GM18909 (cell line): ENCODE measurements around the gene THSD4.

ENCODE experiments used
- ATAC-seq: cut with Tn5 transposase; IDR thresholded peaks from one replicate; pipeline ENCODE4 v1.9.1; 2021; ENCODE audit warnings: mild to moderate bottlenecking; ENCODE audit not compliant: unreplicated experiment, poor library complexity

THSD4 gene

DNA sequence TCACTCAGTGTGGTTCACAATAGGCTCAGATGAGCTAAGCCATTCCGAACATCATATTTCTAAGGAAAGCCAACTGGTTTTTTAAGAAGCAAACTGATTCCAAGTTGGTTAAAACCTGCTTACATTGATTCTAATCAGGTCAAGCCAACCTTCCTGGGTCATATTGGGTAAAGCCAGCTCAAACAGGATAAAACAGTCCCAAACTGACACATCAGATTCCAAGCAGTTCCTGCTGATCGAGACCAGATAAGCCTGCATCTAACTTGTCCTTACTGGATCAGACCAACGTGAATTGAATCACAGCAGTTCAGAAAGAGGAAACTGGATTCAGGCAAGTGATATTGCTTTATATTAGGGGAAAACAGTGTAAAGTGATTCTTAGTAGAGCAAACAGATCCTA is 18.6 kb upstream of the THSD4 start:
- ATAC-seq = no peak

DNA sequence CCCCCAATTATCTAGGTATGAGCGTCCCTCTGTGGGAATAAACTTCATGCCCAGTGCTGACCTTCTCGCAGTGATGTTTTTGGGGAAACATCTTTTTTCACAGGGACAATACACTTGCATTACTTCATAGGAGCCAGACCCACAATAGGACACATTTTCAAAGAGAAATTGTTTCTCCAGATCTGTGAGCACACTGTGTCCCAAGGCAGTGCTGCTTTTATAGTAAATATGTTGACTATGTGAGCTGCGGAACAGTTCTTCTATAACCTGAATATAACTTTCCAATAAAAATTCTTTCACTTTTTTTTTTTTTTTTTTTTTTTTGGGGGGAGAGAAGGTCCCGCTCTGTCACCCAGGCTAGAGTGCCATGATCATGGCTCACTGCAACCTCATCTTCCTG is 17.4 kb upstream of the THSD4 start:
- ATAC-seq = no peak

DNA sequence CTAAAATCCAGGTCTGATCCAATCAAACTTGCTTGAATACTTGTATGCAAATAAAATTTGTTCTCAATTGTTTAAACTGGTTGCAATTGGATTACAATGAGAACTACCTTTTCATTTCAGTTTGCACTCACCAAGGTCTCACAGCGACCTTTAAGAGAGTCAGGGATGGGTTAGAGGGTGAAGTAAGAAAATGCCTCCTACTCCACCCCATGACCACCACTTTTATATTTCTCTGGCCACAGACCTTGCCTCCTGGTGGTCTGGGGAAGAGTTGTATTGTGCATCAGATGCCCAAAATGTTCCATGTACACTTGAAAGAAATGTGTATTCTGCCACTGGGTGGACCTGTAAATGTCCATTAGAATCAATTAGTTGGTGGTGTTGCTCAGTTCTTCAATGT is 16.4 kb upstream of the THSD4 start:
- no peak for ATAC-seq

DNA sequence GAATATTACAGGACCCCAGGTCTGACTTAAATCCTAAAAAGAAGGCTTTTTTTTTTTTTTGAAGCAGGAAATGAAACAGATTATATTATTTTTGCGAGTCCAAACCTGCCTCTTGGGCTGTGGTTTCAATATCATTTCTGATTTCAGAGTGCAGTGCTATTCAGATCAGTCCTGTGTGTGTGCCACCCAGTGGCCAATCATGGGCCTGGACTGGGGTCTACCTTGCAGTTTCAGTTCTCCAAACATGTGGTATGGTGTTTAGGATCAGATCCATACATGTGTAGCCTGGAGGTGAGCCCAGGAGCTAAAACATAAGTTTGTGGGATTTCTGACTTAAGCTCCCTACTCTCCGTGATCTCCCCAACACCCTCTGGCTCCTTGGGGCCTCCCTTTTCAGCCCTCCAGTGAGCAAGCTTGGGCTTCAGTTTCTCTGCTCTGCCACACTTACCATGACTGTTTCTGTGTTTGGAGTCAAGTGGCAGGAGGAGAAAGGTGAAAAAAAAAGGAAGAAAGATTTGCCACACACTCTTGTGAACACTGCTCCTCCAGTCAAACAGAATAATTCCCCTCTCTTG is 12.1 kb upstream of the THSD4 start:
- peak; percentile 67 for ATAC-seq

DNA sequence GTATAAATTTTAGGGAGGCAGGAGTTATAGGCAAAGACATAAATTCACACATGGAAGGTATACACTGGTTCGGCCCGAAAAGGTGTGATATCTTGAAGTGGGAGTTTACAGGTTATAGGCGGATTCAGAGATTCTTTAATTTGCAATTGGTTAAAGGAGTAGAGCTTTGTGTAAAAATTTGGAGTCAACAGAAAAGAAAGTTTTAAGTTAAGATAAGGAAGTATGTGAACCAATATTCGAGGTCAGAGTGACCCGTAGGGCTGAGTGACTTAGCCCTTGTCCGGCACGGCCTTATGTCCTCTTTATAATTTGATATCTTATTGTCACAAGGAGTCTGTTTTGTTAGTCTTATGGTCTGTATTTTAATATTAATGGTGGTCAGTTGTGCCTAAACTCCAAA is 10.6 kb upstream of the THSD4 start:
- no peak for ATAC-seq

DNA sequence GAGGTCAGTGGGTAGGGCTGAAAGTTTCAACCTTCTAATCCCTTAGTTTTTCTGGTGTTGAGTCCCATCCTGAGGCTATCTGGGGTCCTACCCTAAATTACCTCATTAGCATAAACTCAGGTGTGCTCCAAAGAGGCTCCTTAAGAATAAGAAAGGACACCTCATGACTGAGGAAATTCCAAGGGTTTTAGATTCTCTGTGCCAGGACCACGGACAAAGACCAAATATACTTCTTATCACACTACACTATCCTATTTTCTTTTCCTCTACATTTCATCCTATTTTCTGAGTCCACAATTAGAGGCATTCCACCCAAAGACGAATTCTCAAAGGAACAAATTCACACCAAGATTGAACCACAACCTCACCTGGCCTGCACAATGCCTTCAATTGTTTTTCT is 9.8 kb upstream of the THSD4 start:
- no peak for ATAC-seq

DNA sequence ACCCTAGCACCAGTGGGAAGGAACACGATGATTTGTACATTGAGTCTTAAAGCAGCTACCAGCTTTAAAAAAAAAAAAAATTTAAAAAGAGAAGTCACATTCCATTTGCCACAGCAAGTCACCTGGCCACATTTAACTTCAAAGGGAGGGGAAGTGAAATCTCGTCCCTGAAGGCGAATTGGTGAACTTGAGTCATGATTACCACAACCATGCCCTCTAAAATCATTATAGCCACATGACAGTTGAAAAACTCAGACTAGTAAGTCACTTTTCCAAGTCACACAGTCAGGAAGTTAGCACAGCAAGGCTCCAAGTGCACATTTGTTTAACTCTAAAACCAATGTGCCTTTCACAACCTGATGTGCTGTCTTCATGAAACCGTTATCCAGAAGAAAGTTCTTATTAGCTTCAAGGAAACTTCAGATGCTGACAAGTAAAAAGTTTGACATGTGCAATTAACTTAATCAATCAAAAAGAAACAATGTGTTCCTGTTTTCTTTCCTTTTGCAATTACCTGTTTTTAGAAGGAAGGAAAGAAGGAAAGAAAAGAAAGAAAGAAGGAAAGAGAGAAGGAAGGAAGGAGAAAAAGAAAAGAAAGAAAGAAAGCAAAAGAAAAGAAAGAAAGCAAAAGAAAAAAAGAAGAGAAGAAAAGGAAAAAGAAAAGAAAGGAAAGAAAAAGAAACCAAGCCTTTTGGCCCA is 8.3 kb upstream of the THSD4 start:
- no peak for ATAC-seq

DNA sequence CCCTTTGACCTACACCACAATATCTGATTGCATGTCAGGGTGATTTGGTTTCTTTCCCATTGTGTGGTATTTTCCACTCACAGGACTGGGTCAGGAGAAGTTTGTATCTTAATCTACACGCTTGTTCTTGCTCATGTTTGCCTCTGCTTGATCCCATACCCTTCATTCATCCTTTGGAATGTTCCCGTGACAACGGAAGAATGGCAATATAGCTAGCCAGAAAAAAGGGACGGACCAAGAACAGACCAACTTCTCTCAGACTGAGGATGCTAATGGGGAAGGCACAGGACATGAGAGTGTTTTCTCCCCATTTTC is 7.8 kb upstream of the THSD4 start:
- ATAC-seq = no peak

DNA sequence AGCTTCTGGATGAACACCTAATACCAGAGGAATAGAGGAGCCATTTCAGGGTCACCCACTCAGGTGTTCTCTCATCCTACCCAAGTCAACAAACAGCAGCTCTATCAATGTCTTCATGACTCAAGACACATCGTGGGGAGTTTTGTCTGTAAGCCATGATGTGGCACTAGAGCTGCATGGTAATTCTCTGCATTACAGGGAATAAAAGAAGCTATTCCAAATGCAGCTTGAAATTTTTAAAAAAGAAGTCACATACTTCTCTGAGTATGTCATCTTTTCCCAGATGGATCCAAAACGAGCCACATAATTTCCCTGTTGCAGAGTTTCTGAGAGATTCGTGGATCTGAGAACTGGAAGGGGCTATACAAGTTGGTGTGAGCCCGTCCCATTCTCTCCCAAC is 6.1 kb upstream of the THSD4 start:
- ATAC-seq = no peak

DNA sequence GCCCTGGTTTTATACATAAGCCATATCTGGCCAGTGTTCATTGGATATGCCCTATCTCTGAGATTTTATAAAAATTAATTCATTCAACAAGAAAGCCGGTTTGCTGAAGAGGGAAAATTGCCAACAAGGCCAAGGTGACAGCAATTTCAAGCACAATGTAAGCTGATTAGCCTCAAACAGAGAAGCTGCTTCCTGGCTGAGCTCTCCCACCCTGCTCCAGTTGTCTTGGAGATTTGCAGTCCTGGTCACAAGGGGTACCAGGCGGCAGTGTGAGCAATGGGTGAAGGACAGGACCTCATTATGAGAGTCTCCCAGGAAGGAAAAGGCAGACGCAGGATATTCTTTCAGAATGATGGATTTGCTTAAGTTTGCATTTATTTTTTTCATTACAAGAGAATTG is 5.4 kb upstream of the THSD4 start:
- ATAC-seq = no peak

DNA sequence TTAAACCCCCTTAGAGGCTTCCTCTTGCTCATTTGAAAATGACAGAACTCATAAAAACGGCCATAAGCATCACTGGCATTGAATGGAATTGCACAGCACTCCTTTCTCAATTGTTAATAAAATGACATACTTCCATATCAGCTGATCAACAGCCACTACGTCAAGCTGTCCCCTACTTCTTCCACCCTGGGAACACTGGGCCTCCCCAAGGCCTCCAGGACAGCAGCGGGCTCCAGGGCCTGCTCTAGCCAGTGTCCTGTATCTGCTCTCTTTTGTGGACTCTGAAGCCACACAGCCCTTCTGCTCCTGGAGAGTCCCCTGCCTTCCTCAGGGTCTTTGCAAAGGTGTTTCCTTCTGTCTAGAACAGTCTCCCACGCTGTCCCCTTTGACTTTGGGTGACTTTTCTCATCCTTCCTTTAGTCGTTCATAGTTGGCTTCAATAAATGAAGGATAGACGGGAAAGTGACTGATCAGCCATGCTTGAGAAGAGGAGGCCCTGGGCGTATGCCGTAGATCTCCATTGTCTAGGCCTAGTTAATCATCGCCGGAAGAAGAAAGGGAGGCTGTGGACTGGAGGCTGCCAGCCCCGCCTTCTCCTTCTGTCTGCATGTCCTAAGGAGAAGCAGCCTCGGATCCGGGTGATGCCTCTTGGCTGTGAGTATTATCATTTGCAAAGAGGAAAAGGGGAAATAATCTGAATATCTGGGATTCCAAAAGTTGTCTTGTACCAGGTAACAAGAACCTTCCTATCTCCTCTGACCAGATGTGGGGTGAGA is 4.7 kb upstream of the THSD4 start:
- no peak for ATAC-seq

DNA sequence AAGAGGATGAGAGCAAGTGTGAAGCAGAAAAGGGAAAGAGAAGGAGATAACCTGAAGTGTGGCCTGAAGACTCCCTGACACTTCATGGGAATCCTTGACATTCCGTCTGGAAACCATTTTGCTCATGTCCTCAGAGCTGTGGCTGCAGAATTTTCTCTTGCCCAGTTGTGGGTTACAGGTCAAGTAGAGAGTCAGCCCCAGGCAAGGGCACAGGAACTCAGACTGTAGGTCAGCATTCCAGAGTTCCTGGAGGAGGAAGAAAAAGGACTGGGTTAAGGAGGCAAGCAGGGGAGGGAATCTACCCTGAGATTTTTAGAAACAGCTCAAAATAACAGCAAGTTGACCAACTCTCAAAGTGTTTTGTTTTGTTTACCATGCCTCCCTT is 4.1 kb upstream of the THSD4 start:
- no peak for ATAC-seq

DNA sequence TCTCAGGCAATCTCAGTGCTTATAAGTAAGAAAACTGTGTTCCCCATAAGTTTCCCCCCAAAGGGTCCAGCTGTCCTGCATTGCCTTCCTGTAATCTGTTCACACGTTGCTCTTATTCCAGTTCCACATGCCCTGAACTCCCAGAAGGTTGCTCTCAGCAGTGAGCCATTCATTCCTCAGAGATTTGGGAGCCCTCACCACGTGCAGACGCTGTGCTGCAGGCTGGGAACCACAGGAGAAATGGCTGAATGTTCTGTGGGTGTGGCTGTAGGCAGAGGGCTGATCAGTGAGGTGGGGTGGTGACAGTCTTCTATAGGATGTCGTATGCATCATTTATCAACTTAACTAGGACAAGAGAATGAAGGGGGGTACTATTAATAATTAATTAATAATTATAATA is 3.3 kb upstream of the THSD4 start:
- ATAC-seq = no peak

DNA sequence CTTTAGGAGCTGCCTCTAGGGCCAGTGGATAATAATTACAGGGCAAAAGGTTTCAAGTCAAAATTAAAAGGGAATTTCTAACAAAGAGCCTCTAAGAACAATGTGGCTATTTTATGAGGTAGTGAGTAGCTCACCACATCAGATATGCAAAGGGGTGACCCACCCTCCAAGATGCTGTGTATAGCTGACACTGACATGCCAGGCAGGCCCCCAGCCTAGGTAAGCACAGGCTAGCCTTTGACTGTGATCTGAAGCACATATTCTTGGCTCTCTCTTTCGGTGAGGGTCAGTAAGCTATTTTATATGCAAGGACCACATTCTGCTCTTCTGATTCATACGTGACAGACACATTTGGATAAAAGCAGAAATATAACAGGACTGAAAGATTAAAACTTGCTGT is 2.8 kb upstream of the THSD4 start:
- ATAC-seq = no peak

DNA sequence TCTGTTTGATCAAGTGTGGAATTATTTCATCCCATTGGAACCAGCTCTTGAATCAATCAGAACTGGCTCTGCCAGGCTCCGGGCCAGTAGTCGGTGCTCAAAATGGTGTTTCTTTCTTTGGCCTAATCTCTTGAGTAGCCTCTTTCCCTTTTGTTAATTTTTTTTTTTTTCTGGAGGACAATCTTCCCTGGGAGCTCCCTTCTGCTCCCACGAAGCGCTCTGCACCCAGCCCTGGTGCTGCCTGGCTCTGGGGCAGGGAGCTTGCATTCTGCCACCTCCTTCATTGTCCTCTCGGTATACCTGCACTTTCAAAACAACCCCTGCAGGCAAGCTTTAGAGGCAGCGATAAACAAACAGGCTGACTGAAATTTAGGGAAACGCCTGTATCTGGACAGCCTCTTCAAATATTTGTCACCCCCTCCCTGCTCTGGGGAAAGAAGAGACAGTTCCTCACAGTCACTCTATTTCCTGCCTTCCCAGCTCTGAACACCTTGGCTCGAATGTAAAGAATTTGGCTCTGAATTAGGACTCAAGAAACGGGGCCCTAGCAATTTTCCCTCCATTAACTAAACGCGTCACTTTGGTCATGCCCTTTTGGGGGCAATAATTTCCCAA is 1.1 kb upstream of the THSD4 start:
- ATAC-seq = no peak

DNA sequence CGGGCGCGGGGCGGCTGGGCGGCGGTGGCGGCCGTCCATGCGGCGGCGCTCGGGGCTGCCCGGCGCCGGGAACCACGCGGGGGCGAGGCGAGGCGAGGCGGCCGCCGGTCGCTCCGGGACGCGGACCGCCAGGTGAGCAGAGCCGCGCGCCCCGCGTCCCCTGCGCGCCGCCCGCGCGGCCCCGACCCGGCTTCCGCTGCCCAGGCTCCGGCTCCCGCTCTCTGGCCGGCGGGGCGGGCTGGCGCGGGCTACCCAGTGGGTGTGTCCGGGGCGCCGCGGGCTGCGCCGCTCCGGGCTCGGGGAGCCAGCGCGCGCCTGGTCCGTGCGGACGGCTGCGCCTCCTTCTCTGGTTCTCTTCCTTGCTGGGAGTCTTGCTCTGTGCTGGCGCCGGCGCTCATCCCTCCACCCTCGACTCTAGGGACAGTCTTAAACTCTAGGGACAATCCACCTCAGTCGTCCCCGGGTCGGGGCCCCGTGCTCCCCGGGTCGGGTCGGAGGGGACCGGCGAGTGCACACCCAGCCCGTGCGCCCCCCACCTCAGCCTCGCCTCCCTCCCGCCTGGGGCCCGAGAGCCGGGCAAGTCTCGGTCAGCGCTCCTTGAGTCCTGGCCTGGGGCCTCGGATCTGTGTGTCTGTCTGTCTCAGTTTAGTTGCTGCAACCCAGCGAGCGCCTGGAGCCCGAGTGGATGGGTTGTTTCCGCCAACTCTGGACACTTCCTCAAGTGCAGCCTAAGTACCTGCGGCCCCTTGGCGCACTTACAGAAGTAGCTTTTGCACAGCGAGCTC is 488 bp downstream of the THSD4 start:
- ATAC-seq = peak; percentile 44

DNA sequence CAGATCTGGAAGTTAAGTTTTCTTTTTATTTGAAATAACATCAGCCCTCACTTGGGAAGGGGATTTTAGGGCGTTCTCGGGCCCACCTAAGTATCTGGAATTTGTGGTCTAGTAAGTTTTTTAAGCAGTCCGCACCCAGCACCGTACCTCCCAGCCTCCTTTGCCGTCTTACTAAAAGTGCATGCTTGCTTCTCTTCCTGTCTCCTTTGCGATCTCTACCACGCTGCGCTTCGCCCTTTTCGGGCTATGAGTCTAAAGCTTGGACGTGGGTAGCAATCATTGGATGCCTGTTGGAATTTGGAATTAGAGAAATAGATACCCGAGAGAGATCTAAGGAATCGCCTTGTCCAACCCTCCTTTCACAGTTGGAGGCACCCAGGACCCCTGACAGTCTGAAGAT is 1.1 kb downstream of the THSD4 start:
- no peak for ATAC-seq

DNA sequence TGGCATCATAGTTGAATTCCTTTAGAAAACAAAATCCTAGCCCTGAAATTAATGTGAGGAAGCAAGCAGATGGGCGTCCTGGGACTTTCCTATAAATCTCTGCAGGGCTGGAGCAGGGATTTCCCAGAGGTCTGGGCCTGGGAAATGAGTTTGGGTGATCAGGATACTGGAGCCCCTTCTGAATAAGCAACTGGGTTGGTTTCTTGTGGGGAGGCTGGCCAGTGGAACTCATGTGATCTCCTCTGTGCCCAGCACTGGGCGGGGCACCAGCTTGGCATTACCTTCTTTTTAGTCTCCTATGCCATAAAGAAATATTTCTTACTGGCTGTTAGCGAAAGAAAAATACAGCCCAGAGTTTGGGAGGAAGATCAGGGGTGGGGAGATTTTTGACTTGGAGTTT is 1.7 kb downstream of the THSD4 start:
- no peak for ATAC-seq

DNA sequence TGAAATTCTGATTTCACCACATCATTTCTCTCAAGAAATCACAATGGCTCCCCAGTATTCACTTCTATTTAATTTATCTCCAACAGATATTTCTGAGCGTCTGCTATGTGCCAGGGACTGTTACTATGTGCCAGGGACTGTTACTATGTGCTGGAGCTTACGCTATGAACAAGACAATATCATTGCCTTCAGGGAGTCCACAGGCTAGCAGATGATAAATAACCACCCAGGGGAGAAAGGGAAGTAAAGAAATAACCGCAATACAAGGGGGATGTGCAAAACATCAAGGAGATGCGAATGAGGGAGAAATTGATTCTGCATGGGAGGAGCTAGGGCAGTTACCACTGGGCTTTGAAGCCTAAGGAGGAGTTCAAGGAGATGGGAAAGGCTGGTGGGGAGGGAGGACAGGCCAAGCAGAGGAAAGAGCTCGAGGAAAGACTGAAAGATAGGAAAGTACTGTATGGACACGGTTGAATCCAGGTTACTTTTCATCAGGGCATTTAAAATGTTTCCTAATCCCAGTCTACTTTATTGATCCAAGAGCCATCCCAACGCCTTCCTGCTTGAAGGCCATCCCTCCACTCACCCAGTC is 2.5 kb downstream of the THSD4 start:
- no peak for ATAC-seq

DNA sequence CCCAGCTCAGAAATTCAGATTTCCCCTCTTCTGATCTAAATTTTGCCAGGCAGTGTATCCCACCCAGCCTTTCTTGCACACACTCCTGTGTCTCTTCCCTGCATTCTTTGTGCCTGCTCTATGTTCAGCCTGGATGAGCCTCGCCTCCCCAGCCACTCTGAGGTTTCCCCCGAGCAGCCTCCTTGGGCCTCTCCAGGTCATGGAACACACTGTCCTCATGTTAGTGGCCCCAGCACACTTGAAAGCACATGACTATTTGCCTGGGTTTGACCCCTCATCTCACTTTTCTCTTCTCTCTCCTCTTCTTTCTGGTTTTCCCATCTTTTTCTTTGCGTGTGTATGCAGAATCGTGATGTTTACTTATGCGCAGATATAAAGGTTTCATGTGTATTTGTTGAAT is 3.1 kb downstream of the THSD4 start:
- ATAC-seq = no peak
